CD4-positive, CD25-positive, alpha-beta regulatory T cell (primary cell): ENCODE results near the gene CYB5R3. TPM values are rescaled to one million over a fixed set of nuclear protein-coding genes. Genes with fewer than 3 reads are reported as not detected.

Experiments
- ATAC-seq, 2 donors: fragments of 150-1000 bp; cut with Tn5 transposase; one replicate each; pipeline ENCODE4 v1.10.0; 2021; ENCODE audit warnings: low read depth in 2 of 2, moderate number of reproducible peaks in 2 of 2, moderate library complexity in 1 of 2
- DNase-seq, 3 donors: peaks; one replicate each; pipeline versions ENCODE4 v3.0.0 to v3.0.0-alpha.2; 2012 to 2022; ENCODE audit warnings: mixed read lengths in 1 of 3
- H3K27ac ChIP-seq: one replicate; pipeline ENCODE4 v1.7.0; 2013; ENCODE audit warnings: mild to moderate bottlenecking, low read length; ENCODE audit not compliant: insufficient read depth, poor library complexity, severe bottlenecking
- H3K27me3 ChIP-seq: one replicate; pipeline ENCODE4 v1.7.0; 2013; ENCODE audit warnings: low read length; ENCODE audit not compliant: control insufficient read depth, insufficient read depth
- H3K36me3 ChIP-seq: one replicate; pipeline ENCODE4 v1.7.0; 2013; ENCODE audit warnings: mild to moderate bottlenecking, low read length, moderate library complexity; ENCODE audit not compliant: control insufficient read depth, insufficient read depth
- H3K4me1 ChIP-seq: 2 replicates; pipeline ENCODE4 v1.7.0; 2013; ENCODE audit warnings: mild to moderate bottlenecking, low read length; ENCODE audit not compliant: insufficient read depth, control insufficient read depth, poor library complexity, severe bottlenecking
- H3K4me3 ChIP-seq: one replicate; pipeline ENCODE4 v1.7.0; 2013; ENCODE audit warnings: low read depth, mild to moderate bottlenecking, low read length, moderate library complexity
- H3K9me3 ChIP-seq, 2 experiments: 1 replicate in 1 of 2; 2 replicates in 1 of 2; pipeline ENCODE4 v1.7.0; 2013; ENCODE audit warnings: low read length in 2 of 2, mild to moderate bottlenecking in 1 of 2, moderate library complexity in 1 of 2; ENCODE audit not compliant: control insufficient read depth in 2 of 2
- H3K27ac Mint-ChIP-seq, 3 donors: one replicate each; pipeline ENCODE4 v1.8.0; 2020 to 2022; ENCODE audit warnings: mild to moderate bottlenecking in 3 of 3, mixed read lengths in 3 of 3, moderate library complexity in 2 of 3
- H3K27me3 Mint-ChIP-seq: one replicate; pipeline ENCODE4 v1.8.0; 2022; ENCODE audit warnings: mild to moderate bottlenecking, mixed read lengths
- H3K36me3 Mint-ChIP-seq: one replicate; pipeline ENCODE4 v1.8.0; 2020; ENCODE audit warnings: mixed read lengths
- H3K4me1 Mint-ChIP-seq, 4 donors: one replicate each; pipeline ENCODE4 v1.8.0; 2020 to 2022; ENCODE audit warnings: mixed read lengths in 4 of 4, mild to moderate bottlenecking in 1 of 4
- H3K4me3 Mint-ChIP-seq, 4 donors: one replicate each; pipeline ENCODE4 v1.8.0; 2020 to 2022; ENCODE audit warnings: mild to moderate bottlenecking in 4 of 4, mixed read lengths in 4 of 4, moderate library complexity in 3 of 4
- H3K9me3 Mint-ChIP-seq, 7 donors: one replicate each; pipeline ENCODE4 v1.8.0; 2020 to 2022; ENCODE audit warnings: mixed read lengths in 7 of 7, mild to moderate bottlenecking in 3 of 7, moderate library complexity in 2 of 7
- polyA plus RNA-seq, 4 donors: library from polyadenylated mRNA; unstranded; fragments of 300-500 nt; fragmentation: Illumina TruSeq; gene quantifications; one replicate each; pipeline ENCODE4 v1.2.3, GENCODE V29; 2021
- total RNA-seq: library from RNA; stranded (reverse); gene quantifications from one replicate; pipeline ENCODE4 v1.2.3, GENCODE V29; 2022

The CYB5R3 gene
- total and polyA plus RNA-seq, 5 donors from 2014 or later = 46.6 to 56.3 (median 56.2) TPM

GRCh38 chr22:42646569-42647525 lies 2.3 kb downstream of the CYB5R3 start:
- H3K36me3 Mint-ChIP-seq = no peaks in the 10 kb centered on the region
- Histone ChIP-seq H3K4me3 (no peak overlapping the region), H3K9me3 (no peaks in the 10 kb centered on the region), H3K4me1 (peaks cover 23% of the 10 kb centered on the region), H3K36me3 (no peaks in the 10 kb centered on the region), H3K27ac (no peak overlapping the region), H3K27me3 (no peaks in the 10 kb centered on the region)
- no peak for ATAC-seq
- H3K27ac Mint-ChIP-seq = peak overlapping the region in 1 of 3 donors; percentile 84
- DNase-seq = no peak
- no peaks in the 10 kb centered on the region for H3K9me3 Mint-ChIP-seq
- H3K27me3 Mint-ChIP-seq = peaks cover 4% of the 10 kb centered on the region
- H3K4me1 Mint-ChIP-seq = peaks cover 0 to 51% (median 12%) of the 10 kb centered on the region in 4 donors
- H3K4me3 Mint-ChIP-seq = peak overlapping the region; percentile 88 to 99 (median 99)

GRCh38 chr22:42645938-42646568 lies 3.1 kb downstream of the CYB5R3 start:
- H3K4me3 Mint-ChIP-seq = peak overlapping the region in 2 of 4 donors; percentile 16 to 46
- ATAC-seq = no peak
- no peak overlapping the region for H3K27ac ChIP-seq
- H3K27me3 ChIP-seq = no peaks in the 10 kb centered on the region
- H3K9me3 Mint-ChIP-seq = no peaks in the 10 kb centered on the region
- H3K4me1 Mint-ChIP-seq = peaks cover 0 to 55% (median 12%) of the 10 kb centered on the region in 4 donors
- H3K4me1 ChIP-seq = peaks cover 23% of the 10 kb centered on the region
- H3K27ac Mint-ChIP-seq = no peak overlapping the region
- no peaks in the 10 kb centered on the region for H3K36me3 ChIP-seq
- H3K27me3 Mint-ChIP-seq = peaks cover 4% of the 10 kb centered on the region
- H3K36me3 Mint-ChIP-seq = no peaks in the 10 kb centered on the region
- H3K4me3 ChIP-seq = no peak overlapping the region
- H3K9me3 ChIP-seq = no peaks in the 10 kb centered on the region
- DNase-seq = no peak

- ATAC-seq = no peak
- H3K4me1 ChIP-seq = peaks cover 23% of the 10 kb centered on the region
These were observed 3.8 kb downstream of the CYB5R3 start for GRCh38 chr22:42645341-42645937.

GRCh38 chr22:42644422-42645340 lies 4.5 kb downstream of the CYB5R3 start:
- no peaks in the 10 kb centered on the region for H3K27me3 ChIP-seq
- DNase-seq = no peak
- H3K4me1 ChIP-seq = peaks cover 22% of the 10 kb centered on the region
- H3K9me3 ChIP-seq = no peaks in the 10 kb centered on the region
- H3K4me3 ChIP-seq = no peak overlapping the region
- no peak for ATAC-seq
- Mint-ChIP-seq H3K4me1 (peaks cover 0 to 54% (median 13%) of the 10 kb centered on the region in 4 donors), H3K36me3 (no peaks in the 10 kb centered on the region), H3K4me3 (peak overlapping the region in 3 of 4 donors; percentile 40 to 75 (median 66)), H3K9me3 (no peaks in the 10 kb centered on the region), H3K27ac (peak overlapping the region in 1 of 3 donors; percentile 44), H3K27me3 (peaks cover 3% of the 10 kb centered on the region)
- H3K36me3 ChIP-seq = no peaks in the 10 kb centered on the region
- H3K27ac ChIP-seq = no peak overlapping the region

More at GRCh38 chr22:42645341-42645937, 3.8 kb downstream of the CYB5R3 start:
- no peaks in the 10 kb centered on the region for H3K27me3 ChIP-seq
- H3K4me1 Mint-ChIP-seq = peaks cover 0 to 55% (median 12%) of the 10 kb centered on the region in 4 donors
- peak overlapping the region in 2 of 4 donors; percentile 46 to 66 for H3K4me3 Mint-ChIP-seq
- no peak for DNase-seq
- no peaks in the 10 kb centered on the region for H3K36me3 Mint-ChIP-seq
- H3K27ac Mint-ChIP-seq = peak overlapping the region in 1 of 3 donors; percentile 44
- no peak overlapping the region for H3K27ac ChIP-seq
- H3K9me3 Mint-ChIP-seq = no peaks in the 10 kb centered on the region
- no peak overlapping the region for H3K4me3 ChIP-seq
- peaks cover 4% of the 10 kb centered on the region for H3K27me3 Mint-ChIP-seq
- no peaks in the 10 kb centered on the region for H3K36me3 ChIP-seq
- H3K9me3 ChIP-seq = no peaks in the 10 kb centered on the region

GRCh38 chr22:42643634-42644421 lies 5.4 kb downstream of the CYB5R3 start:
- Histone ChIP-seq H3K36me3 (no peaks in the 10 kb centered on the region), H3K9me3 (no peaks in the 10 kb centered on the region), H3K27ac (no peak overlapping the region), H3K27me3 (no peaks in the 10 kb centered on the region), H3K4me1 (peaks cover 19% of the 10 kb centered on the region), H3K4me3 (no peak overlapping the region)
- DNase-seq (no peak), ATAC-seq (no peak)
- Mint-ChIP-seq H3K4me3 (peak overlapping the region in 1 of 4 donors; percentile 75), H3K36me3 (no peaks in the 10 kb centered on the region), H3K27ac (no peak overlapping the region), H3K4me1 (peaks cover 0 to 50% (median 12%) of the 10 kb centered on the region in 4 donors), H3K9me3 (no peaks in the 10 kb centered on the region), H3K27me3 (no peaks in the 10 kb centered on the region)

GRCh38 chr22:42642806-42643633 lies 6.2 kb downstream of the CYB5R3 start:
- ATAC-seq (no peak), DNase-seq (no peak)
- Histone ChIP-seq H3K4me3 (no peak overlapping the region), H3K27ac (no peak overlapping the region), H3K36me3 (no peaks in the 10 kb centered on the region), H3K9me3 (no peaks in the 10 kb centered on the region), H3K4me1 (peaks cover 11% of the 10 kb centered on the region), H3K27me3 (no peaks in the 10 kb centered on the region)
- Mint-ChIP-seq H3K9me3 (no peaks in the 10 kb centered on the region), H3K4me1 (peaks cover 0 to 42% (median 12%) of the 10 kb centered on the region in 4 donors), H3K27ac (no peak overlapping the region), H3K4me3 (no peak overlapping the region), H3K27me3 (no peaks in the 10 kb centered on the region), H3K36me3 (no peaks in the 10 kb centered on the region)
